Left ventricle myocardium inferior (tissue), 1 donor: ENCODE measurements around the gene P3H2. TPM values are rescaled to one million over a fixed set of nuclear protein-coding genes. Genes with fewer than 3 reads are reported as not detected.
"Not testable (repeated sequence)": the region's sequence is repeated elsewhere in the genome, so short reads cannot be mapped to it uniquely, and the experiment has no call there.

Experiments used
- DNase-seq: peaks from one replicate; pipeline ENCODE4 v3.0.0-alpha.2; 2020
- H3K27ac ChIP-seq: fragments of 200-600 bp; replicated peaks from 2 replicates; pipeline ENCODE4 v1.8.0; 2021
- H3K27me3 ChIP-seq: fragments of 200-600 bp; 2 replicates; pipeline ENCODE4 v1.8.0; 2021; ENCODE audit warnings: low read depth
- H3K36me3 ChIP-seq: fragments of 200-600 bp; 2 replicates; pipeline ENCODE4 v1.8.0; 2021
- H3K4me1 ChIP-seq: fragments of 200-600 bp; 2 replicates; pipeline ENCODE4 v1.8.0; 2021
- H3K4me3 ChIP-seq: fragments of 200-600 bp; 2 replicates; pipeline ENCODE4 v1.8.0; 2021; ENCODE audit warnings: mild to moderate bottlenecking, moderate library complexity
- H3K9me3 ChIP-seq: fragments of 200-600 bp; replicated peaks from 2 replicates; pipeline ENCODE4 v1.8.0; 2021
- intact Hi-C: fragments of 100-400 bp; cut with micrococcal nuclease; formaldehyde crosslinking; loops from one replicate; pipeline ENCODE4 v1.11.0; 2022
- total RNA-seq: library from RNA; stranded (reverse); fragmentation: NEBNext Ultra II Directional; extraction: Animal tissue kit (Norgen Biotek cat#: 25700); gene quantifications from one replicate; pipeline ENCODE4 v1.2.1, GENCODE V29; 2021
- TF ChIP-seq, protein P1 (sequence below): fragments of 200-600 bp; IDR thresholded peaks from 2 replicates; pipeline ENCODE4 v1.8.0; 2021; ENCODE audit warnings: antibody characterized with exemption, mild to moderate bottlenecking, borderline replicate concordance
- donor health status: DM: no; HTN: yes; CAD: no; lungs with severe emphysema.

P3H2 gene
- total RNA-seq, 1 donor from 2014 or later = 0.82 TPM

- peak; percentile 63 for DNase-seq
- H3K27ac ChIP-seq = no peak overlapping the region
- intact Hi-C loops = loop anchor here (10.0 kb wide), 2 partner anchors 353 to 463 kb away; no protein-coding TSS in a partner anchor
- no peaks in the 10 kb centered on the region for H3K9me3 ChIP-seq
- TF ChIP-seq, protein P1, sequence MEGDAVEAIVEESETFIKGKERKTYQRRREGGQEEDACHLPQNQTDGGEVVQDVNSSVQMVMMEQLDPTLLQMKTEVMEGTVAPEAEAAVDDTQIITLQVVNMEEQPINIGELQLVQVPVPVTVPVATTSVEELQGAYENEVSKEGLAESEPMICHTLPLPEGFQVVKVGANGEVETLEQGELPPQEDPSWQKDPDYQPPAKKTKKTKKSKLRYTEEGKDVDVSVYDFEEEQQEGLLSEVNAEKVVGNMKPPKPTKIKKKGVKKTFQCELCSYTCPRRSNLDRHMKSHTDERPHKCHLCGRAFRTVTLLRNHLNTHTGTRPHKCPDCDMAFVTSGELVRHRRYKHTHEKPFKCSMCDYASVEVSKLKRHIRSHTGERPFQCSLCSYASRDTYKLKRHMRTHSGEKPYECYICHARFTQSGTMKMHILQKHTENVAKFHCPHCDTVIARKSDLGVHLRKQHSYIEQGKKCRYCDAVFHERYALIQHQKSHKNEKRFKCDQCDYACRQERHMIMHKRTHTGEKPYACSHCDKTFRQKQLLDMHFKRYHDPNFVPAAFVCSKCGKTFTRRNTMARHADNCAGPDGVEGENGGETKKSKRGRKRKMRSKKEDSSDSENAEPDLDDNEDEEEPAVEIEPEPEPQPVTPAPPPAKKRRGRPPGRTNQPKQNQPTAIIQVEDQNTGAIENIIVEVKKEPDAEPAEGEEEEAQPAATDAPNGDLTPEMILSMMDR = peak; percentile 94
- peaks cover 6% of the 10 kb centered on the region for H3K4me1 ChIP-seq
- no peak overlapping the region for H3K4me3 ChIP-seq
- H3K27me3 ChIP-seq = peaks cover 22% of the 10 kb centered on the region
- H3K36me3 ChIP-seq = no peaks in the 10 kb centered on the region
Measured at GRCh38 chr3:189961522-189962161, 159.1 kb downstream of the P3H2 start.

DNA sequence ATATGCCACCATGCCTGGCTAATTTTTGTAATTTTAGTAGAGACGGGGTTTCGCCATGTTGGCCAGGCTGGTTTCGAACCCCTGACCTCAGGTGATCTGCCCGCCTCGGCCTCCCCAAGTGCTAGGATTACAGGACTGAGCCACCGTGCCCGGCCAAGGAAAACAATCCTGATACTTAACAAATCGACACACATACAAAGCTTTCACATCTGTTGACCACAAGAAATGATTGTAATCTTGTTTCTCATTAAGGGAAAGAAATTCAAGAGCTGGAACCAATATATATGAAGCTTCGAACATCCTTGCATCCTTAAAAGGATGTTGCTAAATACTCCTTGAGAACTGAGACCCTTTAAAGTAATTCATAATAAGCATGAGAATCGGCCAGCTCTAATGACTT, 159.6 kb downstream of the P3H2 start:
- H3K27me3 ChIP-seq = peaks cover 22% of the 10 kb centered on the region
- not testable (repeated sequence) for DNase-seq, H3K4me1 ChIP-seq, H3K27ac ChIP-seq, H3K9me3 ChIP-seq, H3K4me3 ChIP-seq, H3K36me3 ChIP-seq
- intact Hi-C loops = loop anchor here (10.0 kb wide), 2 partner anchors 354 to 464 kb away; no protein-coding TSS in a partner anchor

DNA sequence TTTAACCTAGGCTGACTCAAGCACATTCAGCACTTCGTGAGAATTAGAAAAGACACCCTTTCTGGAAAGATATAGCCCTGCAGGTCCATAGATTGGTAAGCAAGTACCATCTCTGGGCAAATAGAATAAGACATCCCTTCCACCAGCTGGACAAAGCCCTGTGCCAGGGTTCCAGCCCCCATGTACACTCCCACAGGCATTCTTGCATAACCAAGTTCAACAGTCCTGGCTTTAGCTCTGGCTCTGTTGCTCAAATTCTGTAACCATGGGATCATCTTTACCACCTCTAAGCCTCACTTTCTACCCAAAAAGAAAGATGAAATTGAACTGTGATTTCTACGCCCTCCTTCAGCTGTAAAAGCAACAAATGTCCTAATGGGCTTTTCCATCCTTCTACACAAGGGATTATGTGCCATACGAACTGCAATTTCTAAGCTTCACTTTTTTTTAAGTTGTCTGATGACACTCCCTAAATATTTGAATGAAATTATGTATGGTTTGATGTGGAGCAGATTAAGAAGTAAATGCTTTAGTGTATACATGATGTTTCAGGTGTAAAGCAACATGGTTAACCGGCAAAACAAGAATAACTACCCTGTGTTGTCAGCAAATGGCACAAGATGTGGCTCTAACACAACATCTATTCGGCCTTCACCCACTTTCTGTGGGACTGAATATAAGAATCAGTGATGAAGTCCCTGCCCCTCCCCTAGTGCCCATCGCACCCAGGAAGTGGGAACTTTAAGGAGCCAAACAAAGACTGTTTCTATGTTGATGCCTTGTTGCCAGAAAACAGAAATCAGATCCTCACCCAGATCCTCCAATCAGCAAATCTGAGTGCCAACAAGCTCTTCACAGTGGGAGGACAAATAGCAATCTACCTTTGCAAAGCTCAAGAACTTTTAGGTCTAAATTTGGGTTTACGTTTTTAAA, 165.7 kb downstream of the P3H2 start:
- Histone ChIP-seq H3K4me3 (no peak overlapping the region), H3K4me1 (no peaks in the 10 kb centered on the region), H3K9me3 (no peaks in the 10 kb centered on the region), H3K27me3 (peaks cover 48% of the 10 kb centered on the region), H3K36me3 (no peaks in the 10 kb centered on the region), H3K27ac (no peak overlapping the region)
- TF ChIP-seq, protein P1 = no peak
- no peak for DNase-seq
- intact Hi-C loops = no loop called here

GRCh38 chr3:189953551-189953950, 167.1 kb downstream of the P3H2 start:
- H3K4me1 ChIP-seq = no peaks in the 10 kb centered on the region
- intact Hi-C loops = no loop called here
- H3K9me3 ChIP-seq = no peaks in the 10 kb centered on the region
- H3K27me3 ChIP-seq = peaks cover 42% of the 10 kb centered on the region
- H3K36me3 ChIP-seq = no peaks in the 10 kb centered on the region
- TF ChIP-seq, protein P1 = no peak
- no peak overlapping the region for H3K27ac ChIP-seq
- DNase-seq = no peak
- H3K4me3 ChIP-seq = no peak overlapping the region

GRCh38 chr3:189952272-189952671, 168.4 kb downstream of the P3H2 start:
- H3K4me1 ChIP-seq = no peaks in the 10 kb centered on the region
- H3K36me3 ChIP-seq = no peaks in the 10 kb centered on the region
- TF ChIP-seq, protein P1 = no peak
- no peak for DNase-seq
- no peak overlapping the region for H3K4me3 ChIP-seq
- H3K9me3 ChIP-seq = no peaks in the 10 kb centered on the region
- no peak overlapping the region for H3K27ac ChIP-seq
- H3K27me3 ChIP-seq = peaks cover 37% of the 10 kb centered on the region
- intact Hi-C loops = no loop called here
